Body of pancreas (tissue), 4 donors: ENCODE data around the gene PPM1N.

ENCODE experiments used
- CTCF ChIP-seq, 7 experiments: fragments of 450-650 bp in 4 of 7; fragments of 200-600 bp in 3 of 7; sonication (generic) in 3 of 7; IDR thresholded peaks; one replicate each; pipeline ENCODE4 v1.5.1; 2016 to 2019; ENCODE audit warnings: antibody characterized with exemption in 7 of 7
- POLR2A ChIP-seq, 3 donors: fragments of 450-650 bp; IDR thresholded peaks; one replicate each; pipeline ENCODE4 v1.6.1; 2016; ENCODE audit warnings: antibody characterized with exemption in 3 of 3, mild to moderate bottlenecking in 2 of 3

- TF ChIP-seq CTCF (IDR thresholded peaks at IDR 0.05) (no peak), POLR2A (IDR thresholded peaks at IDR 0.05) (no peak)
Measured at GRCh38 chr19:45456500-45456815, 41.8 kb upstream of the PPM1N start.
